ENCODE data around the gene TRIM8.
"Not testable (repeated sequence)": the region's sequence is repeated elsewhere in the genome, so short reads cannot be mapped to it uniquely, and the experiment has no call there.

The TRIM8 gene

DNA sequence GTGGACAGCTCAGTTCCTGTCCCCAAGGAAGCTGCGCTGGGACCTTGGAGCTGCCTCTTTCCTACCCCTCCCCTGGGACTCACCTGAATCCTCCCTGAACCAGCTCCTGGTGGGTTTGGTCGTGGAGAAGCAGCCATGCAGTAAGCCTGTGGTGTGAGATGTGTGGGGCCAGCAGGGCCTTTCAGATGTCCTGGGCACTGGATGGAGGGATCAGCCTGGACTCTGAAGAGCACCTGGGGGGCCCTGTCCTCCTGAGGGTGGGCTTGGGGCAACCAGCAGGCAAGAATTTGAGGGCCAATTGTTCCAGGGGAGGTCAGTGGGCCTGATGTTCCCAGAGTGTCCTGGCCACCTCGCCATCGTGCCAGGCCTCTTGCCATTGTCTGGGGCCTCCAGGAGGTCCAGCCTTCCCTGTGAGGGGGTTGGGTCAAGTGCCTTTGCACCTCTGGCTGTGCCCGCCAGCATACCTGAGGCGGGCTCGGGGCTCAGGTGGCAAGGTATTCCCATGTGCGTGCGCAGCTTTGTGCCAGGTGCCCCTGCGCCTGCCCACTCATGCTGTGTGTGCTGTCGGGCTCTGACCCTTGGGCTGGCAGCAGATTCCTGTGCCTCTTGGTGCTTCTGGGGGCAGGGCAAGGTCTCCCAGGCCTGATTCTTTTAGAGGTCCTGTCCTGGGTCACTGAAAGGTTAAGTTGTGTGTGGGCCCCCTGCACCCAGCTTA lies 7.3 kb downstream of the TRIM8 start:
- DNase-seq = no peak

DNA sequence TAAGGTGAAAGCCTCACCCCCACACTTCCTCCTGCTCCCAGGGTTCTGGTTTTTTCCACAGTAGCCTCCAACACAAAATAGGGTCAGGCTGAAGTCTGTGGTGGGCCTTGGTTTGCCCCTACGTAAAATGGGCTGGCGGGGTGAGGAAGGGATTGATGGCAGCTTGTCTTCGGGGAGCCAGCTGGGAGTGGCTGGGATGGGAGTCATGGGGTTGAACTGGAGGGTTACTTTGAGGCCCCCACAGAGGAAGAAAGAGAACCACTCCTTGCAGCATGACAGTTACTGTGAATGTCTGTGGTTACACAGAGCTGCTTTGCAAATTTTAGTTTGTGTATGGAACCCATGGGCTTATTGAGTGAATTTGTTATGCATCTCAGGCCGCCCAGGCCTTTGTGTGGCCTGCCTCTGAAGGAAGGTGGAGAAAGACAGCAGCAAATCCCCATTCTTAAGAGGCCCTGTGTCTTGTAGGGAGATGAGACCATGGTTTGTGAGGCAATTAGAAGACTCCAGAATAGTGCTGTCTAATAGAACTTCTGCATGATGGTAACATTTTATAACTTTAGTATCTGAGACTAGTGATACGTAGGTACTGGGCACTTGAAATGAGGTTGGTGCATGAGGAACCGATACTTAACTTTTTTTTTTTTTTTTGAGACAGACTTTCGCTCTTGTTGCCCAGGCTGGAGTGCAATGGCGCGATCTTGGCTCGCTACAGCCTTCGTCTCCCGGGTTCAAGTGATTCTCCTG lies 8.1 kb downstream of the TRIM8 start:
- no peak for DNase-seq

DNA sequence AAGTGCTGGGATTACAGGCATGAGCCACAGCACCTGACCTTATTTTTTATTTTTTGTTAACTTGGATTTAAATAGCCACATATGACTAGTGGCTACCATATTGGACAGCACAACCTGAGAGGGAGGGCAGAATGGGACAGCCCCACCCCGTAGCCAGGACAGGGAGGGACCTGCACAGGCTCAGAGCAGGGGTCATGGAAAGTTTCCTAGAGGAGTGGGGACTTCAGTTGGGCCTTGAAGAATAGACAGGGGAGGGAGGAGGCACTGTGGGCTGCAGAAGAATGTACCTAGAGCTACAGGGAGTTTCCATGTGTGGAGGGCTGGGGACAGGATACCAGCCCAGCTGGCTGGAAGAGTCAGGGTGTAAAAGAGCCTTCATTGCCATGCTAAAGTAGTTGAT lies 8.8 kb downstream of the TRIM8 start:
- no peak for DNase-seq

DNA sequence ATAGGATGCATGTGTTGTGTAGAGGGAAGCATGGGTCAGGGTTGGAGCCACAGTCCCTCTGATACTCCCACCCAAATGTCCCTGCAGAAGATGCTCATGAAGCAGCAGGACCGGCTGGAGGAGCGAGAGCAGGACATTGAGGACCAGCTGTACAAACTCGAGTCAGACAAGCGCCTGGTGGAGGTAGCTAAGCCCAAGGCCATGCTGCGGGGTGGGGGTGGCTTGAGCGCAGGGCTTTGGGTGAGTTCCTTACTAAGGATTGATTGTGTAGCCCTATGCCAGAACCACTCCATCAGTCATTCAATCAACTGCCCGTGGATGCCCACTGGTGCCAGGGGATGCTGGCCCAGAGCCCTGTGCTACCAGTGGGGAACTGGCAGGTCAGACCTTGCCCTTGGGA lies 10.3 kb downstream of the TRIM8 start:
- DNase-seq = no peak

DNA sequence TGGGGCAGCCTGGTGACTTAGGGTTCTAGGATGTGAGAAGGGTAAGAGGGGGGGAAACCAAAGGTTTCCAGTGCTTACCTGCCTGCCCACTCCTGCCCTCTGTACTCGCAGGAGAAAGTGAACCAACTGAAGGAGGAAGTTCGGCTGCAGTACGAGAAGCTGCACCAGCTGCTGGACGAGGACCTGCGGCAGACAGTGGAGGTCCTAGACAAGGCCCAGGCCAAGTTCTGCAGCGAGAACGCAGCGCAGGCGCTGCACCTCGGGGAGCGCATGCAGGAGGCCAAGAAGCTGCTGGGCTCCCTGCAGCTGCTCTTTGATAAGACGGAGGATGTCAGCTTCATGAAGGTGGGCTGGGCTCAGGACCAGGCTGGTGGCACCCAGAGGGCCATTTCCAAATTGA lies 10.7 kb downstream of the TRIM8 start:
- no peak for DNase-seq

DNA sequence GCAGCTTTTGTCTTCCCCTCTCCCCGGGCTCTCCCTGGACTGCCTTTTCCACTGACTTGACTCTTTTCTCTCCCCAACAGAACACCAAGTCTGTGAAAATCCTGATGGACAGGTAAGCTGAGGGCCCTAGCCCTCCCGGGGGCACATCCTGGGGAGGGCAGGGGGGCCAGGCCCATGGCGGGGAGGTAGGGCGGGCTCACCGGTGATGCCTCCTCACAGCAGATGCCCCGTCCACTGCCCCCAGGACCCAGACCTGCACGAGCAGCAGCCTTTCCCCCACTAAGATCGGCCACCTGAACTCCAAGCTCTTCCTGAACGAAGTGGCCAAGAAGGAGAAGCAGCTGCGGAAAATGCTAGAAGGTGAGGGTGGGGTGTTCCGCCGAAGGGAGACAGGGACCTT lies 11.7 kb downstream of the TRIM8 start:
- no peak for DNase-seq

DNA sequence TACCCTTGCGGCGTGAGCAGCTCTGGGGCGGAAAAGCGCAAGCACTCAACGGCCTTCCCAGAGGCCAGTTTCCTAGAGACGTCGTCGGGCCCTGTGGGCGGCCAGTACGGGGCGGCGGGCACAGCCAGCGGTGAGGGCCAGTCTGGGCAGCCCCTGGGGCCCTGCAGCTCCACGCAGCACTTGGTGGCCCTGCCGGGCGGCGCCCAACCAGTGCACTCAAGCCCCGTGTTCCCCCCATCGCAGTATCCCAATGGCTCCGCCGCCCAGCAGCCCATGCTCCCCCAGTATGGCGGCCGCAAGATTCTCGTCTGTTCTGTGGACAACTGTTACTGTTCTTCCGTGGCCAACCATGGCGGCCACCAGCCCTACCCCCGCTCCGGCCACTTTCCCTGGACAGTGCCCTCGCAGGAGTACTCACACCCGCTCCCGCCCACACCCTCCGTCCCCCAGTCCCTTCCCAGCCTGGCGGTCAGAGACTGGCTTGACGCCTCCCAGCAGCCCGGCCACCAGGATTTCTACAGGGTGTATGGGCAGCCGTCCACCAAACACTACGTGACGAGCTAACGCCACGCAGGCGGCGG lies 12.6 kb downstream of the TRIM8 start:
- DNase-seq = no peak

DNA sequence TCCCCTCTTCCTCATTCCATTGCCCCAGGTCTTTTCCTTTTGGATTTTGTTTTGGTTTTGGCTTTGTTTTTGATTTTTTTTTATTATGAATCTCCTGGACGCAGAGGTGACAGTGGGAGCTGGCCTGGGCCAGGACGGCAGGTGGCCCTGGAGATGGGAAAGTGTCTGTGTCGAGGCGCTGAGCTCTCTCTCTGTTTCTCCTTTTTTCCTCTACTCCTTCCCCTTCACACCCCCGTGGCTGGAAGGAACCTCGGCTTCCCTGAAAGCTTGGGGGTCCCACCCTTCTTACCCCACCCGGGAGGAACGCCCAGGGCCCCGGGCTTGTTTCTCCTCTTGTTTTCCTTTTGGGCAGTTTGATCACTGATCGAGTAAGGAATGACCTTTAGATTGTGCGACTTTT lies 13.2 kb downstream of the TRIM8 start:
- no peak for DNase-seq

DNA sequence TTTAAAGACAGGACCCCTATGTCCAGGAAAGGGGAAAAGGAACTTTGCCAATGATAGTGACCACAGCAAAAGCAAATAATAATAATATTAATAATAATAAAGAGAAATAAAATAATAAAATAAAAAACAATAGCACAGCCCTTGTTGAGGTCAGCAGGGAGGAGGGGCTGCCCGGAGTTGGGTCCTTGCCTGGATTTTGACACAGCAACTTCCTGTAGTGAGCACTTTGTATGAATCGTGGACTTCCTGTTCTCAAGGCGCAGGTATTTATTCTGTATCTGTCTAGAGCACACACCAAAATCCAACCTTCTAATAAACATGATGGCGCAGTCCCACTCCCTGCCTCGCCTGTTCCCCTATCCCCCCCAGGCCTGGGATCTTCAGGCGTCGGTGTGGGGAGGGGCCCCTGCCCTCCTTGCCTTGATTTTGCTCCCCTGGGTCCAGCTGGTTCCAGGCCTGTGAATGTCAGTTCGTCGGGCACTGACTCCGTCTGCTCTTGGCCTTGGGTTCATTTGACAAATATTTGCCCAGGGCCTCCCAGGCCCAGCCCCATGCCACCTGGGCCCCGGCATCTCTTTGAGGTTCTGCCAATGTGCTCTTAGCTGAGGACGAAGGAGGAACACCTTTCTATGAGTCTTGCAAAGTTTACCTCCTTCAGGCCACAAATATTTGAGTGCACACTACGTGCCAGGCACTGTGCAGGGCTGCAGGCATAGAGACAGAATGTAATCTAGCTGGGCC lies 13.9 kb downstream of the TRIM8 start:
- no peak for DNase-seq

DNA sequence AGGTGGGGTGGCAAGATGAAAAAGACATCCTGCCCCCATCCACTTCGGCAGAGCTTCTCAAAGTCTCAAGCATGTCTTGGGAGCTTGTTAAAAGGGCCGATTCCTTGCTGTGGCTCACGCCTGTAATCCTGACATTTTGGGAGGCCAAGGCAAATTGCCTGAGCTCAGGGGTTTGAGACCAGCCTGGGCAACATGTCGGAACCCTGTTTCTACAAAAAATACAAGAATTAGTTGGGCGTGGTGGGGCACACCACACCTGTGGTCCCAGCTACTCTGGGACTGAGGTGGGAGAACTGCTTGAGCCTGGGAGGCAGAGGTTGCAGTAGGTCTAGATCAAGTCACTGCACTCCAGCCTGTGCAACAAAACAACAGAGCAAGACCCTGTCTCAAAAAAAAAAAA lies 14.5 kb downstream of the TRIM8 start:
- no peak for DNase-seq

DNA sequence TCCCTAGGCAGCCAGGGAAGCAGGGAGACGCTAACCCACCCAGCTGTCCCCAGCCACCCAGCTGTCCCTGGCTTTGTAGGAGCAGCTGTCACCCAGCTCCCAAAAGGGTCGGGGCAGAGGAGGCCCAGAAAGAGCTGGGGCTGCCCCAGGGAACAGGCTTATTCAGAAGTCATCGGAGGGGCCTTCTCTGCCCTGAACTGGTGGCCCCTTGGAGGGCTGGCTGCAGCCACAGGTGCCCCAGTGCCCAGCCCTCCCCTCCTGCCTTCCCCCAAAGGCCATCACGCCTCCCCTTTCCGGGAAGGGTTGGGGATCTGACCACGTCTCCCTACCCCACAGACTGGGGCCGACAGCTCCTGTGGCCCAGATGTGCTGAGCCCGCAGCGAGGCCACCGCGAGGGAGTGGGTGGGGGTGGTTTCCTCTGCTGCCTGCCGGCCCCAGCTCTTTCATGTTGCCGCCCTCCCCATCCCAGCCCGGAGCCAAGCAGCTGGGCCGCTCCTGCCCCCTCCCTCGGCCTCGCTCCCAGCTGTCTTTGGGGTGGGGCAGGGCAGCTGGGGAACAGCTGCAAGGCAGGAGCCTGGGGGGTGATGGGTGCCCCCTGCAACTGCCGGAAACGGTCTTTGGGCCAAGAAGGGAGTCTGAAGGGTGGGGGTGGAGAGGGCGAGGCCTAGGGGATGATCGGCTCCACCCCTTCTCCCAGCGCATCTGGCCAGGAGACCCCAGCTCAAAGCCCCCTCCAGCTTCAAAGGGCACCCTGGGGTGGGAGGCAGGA lies 16.8 kb downstream of the TRIM8 start:
- peak; percentile 71 for DNase-seq

DNA sequence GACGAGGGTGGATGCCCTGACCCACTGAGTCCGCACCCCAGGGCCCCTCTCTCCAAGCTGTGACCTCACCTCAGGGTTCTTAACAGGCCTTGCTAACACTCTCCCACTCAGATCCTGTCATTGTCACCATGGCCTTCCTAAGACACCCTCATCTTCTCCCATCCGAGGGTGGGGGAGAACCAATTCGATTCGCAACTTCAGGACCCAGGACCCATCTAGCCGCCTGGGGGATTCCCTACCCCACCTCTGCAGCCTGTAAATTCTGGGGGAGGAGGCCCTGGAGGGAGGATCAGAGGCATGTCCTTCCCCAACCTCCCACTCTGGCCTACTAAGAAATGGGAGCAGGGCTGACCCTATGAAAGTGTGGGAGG lies 17.4 kb downstream of the TRIM8 start:
- DNase-seq = no peak

DNA sequence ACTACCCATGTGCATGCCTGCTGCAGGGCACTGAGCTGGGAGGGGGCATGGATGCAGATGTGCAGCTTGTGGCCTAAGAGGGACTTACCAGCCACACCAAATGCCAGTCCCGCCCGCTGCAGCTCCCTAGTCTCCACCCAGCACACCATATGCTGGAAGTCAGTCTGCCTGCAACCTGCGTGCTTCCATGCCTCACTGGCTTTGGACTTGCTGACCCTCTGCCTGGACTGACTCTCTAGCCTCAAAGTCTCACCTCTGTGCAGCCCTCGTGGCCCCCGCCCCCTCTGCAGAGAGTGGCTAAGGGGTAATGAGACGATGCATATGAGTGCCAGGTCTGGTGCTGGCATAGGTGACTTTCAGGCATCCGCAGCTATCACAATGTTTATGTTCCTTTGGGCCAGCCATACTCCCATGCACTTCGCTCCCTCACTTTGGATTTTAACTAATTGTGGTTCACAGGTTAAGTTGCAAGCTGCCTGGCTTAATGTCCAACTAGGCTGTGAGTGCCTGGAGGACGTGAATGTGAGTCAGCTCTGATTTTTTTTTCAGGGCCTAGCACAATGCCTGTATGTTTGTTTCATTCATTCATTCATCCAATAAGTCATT lies 21.7 kb downstream of the TRIM8 start:
- no peak for DNase-seq

DNA sequence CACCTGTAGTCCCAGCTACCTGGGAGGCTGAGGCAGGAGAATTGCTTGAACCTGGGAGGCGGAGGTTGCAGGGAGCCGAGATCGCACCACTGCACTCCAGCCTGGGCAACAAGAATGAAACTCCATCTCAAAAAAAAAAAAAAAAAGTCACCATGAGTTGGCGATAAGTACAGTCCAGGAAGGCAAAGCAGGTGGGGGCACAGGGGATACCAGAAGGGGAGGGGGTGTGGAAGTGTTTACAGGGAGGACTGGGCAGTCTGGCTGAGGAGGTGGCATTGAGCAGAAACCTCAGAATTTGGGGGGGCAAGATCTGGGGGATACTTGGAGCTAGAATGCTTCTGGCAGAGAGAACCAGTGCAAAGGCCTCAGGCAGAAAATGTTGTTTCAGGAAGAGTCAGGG lies 23.1 kb downstream of the TRIM8 start:
- DNase-seq = not testable (repeated sequence)

DNA sequence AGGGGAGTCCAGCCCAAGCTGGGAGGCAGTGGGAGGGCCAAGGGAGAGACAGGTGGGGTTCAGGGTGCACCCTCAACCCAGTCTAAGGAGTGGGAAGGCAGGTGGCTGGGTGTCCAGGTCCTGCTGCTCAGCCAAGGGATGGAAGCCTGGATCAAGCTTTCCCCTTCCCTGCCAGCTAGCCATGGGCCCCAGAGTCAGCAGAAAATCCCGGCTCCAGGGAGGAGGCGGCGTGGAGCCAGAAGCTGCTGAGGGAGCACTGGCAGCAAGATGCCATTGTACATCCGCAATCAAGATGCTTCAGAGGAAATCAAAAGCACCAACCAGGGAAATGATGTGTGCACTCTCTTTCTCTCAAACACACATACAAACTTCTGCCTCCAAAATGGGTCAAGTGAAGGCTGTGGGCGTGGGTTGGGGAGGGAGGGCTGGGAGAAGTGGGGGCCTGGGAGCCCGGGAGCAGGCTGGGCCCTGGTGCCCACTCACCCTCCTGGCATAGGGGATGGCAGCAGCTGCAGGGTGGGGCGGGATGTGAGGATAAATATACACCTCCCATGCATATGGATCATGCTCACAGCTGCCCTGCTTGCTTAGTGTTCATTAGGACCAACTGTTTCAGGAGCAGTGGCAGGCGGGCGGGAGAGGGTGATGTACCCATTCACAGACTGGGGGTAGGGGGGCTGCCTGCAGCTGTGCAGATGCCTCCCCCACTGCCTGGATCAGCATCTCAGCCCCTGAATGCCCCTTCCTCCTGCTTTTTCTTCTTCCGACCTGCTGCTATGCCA lies 24.2 kb downstream of the TRIM8 start:
- no peak for DNase-seq

DNA sequence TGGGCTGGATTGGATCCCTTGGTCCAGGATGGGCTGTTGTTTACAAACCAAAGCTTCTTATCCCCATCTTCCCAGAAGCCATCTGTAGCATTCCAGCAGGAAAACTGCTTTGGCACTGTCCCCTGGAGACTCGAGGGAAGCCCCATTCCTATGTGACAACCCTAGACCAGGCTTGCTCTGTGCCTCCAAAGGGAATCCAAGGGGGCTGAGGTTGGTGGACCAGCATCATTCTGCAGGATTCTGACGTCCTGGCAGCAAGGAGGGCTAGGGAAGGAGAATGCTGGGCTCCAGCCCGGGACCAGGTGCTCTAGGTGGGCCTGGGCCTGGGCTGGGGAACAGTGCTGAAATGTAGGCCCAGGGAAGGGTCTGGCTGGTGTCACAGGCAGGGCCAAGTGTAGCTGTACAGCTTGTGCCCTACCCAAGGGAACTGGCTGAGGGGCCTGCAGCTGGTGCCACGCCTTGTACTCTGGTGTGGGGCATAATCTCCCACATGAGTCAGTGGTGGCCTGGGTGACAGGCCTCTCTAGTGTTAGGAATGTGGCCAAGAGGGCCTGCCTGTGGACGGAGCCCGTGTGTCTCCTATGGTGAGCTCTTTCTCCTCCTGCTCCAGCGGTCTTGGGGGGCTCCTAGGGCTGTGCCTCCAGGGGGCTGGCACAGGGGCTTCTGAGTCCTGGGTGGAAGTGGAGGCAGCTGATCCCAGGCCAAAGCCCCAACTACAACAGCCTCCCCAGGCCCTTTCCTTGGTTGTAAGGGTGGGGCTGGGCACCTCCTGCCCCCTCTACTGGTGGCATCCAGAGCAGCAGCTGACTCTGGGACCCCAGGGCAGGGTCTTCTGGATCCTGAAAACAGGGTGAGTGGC lies 25.2 kb downstream of the TRIM8 start:
- peak; percentile 29 for DNase-seq

DNA sequence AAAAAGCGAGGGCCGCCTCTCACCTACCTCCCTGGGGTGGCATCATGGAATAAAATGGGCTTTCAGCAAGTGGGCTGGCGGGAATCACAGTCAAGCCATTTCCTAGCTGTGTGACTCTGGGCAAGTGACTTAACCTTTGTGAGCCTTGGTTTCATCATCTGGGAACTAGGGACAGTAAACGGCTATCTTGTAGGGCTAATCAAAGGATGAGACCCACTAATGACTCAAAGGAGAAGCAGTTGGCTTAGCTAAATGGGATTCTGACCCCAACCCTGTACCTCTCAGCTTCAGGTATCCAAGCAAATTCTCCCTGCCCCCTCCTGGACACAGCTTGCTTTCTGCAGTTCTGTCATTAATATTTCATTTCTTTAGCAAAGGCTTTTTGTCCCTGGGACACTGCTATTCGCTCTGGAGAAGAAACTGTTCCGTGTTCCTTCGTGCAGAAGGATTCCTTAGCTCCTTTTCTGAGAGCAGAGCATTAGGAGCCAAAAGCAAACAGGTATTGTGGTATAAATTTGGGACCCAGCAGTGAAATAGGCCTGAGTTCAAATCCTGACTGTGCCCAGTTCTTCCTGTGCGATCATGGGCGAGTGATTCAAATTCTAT lies 25.9 kb downstream of the TRIM8 start:
- DNase-seq = no peak

DNA sequence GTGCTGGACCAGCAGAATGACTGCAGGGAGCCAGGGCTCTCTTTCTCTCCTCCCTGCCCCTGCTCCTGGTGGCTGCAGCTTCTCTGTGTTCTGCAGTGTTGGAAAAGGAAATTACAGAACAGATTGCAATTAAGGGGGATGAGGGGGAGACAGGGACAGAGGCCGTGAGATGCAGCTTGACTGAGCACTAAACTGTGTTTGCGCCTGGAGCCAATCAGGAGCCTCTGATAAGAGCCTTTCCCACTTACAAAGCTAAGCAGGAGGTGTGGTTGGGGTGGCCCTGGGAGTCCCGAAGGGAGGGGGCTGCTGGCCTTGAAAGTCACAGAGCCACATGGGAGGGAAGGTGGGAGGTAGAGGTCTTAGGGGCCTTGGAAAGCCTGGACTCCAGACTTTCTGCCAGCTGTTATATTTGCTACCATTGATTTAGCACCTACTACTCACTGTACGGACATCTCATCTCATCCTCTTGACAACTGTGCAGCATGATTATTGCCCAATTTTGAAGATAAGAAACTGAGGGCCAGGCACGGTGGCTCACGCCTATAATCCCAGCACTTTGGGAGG lies 26.7 kb downstream of the TRIM8 start:
- no peak for DNase-seq

DNA sequence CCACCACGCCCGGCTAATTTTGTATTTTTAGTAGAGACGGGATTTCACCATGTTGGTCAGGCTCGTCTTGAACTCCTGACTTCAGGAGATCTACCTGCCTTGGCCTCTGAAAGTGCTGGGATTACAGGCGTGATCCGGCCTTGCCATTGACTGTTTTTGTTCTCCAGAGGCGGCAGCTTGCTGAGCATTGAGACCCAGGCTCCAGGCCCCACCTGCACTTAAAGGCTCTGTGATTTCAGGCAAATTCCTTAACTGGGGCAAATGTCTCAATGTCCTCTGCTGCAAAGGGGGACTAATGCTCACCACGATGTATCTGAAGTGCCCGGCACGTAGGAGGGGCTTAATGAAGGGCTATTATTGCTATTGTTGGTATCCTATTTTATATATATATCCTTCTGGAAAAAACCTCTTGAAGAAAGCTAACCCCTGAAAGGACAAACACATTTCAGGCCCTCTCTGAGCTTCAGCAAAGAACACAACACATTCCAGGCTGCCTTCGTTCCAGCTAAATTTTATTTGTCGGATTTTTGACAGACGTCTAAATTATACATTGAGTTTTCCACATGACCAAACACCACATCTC lies 29.0 kb downstream of the TRIM8 start:
- no peak for DNase-seq

All from fibroblast of upper back skin (primary cell).